ENCODE data around the gene OR13C8.

Gene OR13C8

GRCh38 chr9:104555521-104555920 is 13.4 kb upstream of the OR13C8 start:
- Histone ChIP-seq H3K79me2 (ENCODE audit: low read length) (no peaks in the 10 kb centered on the region), H4K20me1 (ENCODE audit: insufficient read depth, low read length) (no peaks in the 10 kb centered on the region), H3K4me2 (ENCODE audit: low read depth, low read length) (no peak overlapping the region), H3K4me1 (ENCODE audit: low read length) (no peaks in the 10 kb centered on the region), H3K27me3 (replicated peaks; ENCODE audit: insufficient read depth, low read length) (no peaks in the 10 kb centered on the region), H3K27ac (ENCODE audit: low read length) (no peak overlapping the region), H2AFZ (ENCODE audit: low read length) (no peak overlapping the region), H3K9ac (ENCODE audit: low read length) (no peak overlapping the region), H3F3A (ENCODE audit: insufficient read depth, low read length) (no peaks in the 10 kb centered on the region), H3K36me3 (replicated peaks; ENCODE audit: insufficient read depth, low read length) (no peaks in the 10 kb centered on the region), H3K9me2 (replicated peaks; ENCODE audit: insufficient read depth, low read length) (no peaks in the 10 kb centered on the region), H3K9me3 (replicated peaks; ENCODE audit: insufficient read depth, low read length) (no peaks in the 10 kb centered on the region), H3K4me3 (ENCODE audit: low read length) (no peak overlapping the region)
- DNase-seq: no peak
- no peak for TF ChIP-seq CTCF (IDR thresholded peaks at IDR 0.05; ENCODE audit: low read length)
- no peak for TF ChIP-seq EZH2phosphoT487 (IDR thresholded peaks at IDR 0.05; ENCODE audit: low read length)
- TF ChIP-seq EZH2 (optimal IDR thresholded peaks at IDR 0.05; ENCODE audit: low read depth, low read length): no peak

GRCh38 chr9:104556830-104557634 is 11.9 kb upstream of the OR13C8 start:
- Histone ChIP-seq H3K27ac (ENCODE audit: low read length) (peak overlapping the region; percentile 25; the same call in 1 of the 2 replicates), H2AFZ (ENCODE audit: low read length) (0 out of 2 replicates have a peak overlapping the region, but pooled peaks have one; percentile 24), H3K4me3 (ENCODE audit: low read length) (no peak overlapping the region), H3K4me1 (ENCODE audit: low read length) (no peaks in the 10 kb centered on the region), H3K9me3 (replicated peaks; ENCODE audit: insufficient read depth, low read length) (no peaks in the 10 kb centered on the region), H3K4me2 (ENCODE audit: low read depth, low read length) (peak overlapping the region; percentile 9; the same call in 1 of the 2 replicates), H3K79me2 (ENCODE audit: low read length) (no peaks in the 10 kb centered on the region), H3F3A (ENCODE audit: insufficient read depth, low read length) (no peaks in the 10 kb centered on the region), H3K27me3 (replicated peaks; ENCODE audit: insufficient read depth, low read length) (no peaks in the 10 kb centered on the region), H3K9me2 (replicated peaks; ENCODE audit: insufficient read depth, low read length) (no peaks in the 10 kb centered on the region), H4K20me1 (ENCODE audit: insufficient read depth, low read length) (no peaks in the 10 kb centered on the region), H3K9ac (ENCODE audit: low read length) (no peak overlapping the region), H3K36me3 (replicated peaks; ENCODE audit: insufficient read depth, low read length) (no peaks in the 10 kb centered on the region)
- TF ChIP-seq EZH2phosphoT487 (IDR thresholded peaks at IDR 0.05; ENCODE audit: low read length): no peak
- DNase-seq: peak; percentile 72

- Histone ChIP-seq H3K9me2 (replicated peaks; ENCODE audit: insufficient read depth, low read length) (no peaks in the 10 kb centered on the region), H3K9ac (ENCODE audit: low read length) (no peak overlapping the region), H3F3A (ENCODE audit: insufficient read depth, low read length) (no peaks in the 10 kb centered on the region), H4K20me1 (ENCODE audit: insufficient read depth, low read length) (no peaks in the 10 kb centered on the region), H3K27ac (ENCODE audit: low read length) (no peak overlapping the region), H3K4me1 (ENCODE audit: low read length) (no peaks in the 10 kb centered on the region), H3K27me3 (replicated peaks; ENCODE audit: insufficient read depth, low read length) (no peaks in the 10 kb centered on the region), H3K9me3 (replicated peaks; ENCODE audit: insufficient read depth, low read length) (no peaks in the 10 kb centered on the region), H3K4me2 (ENCODE audit: low read depth, low read length) (no peak overlapping the region), H2AFZ (ENCODE audit: low read length) (no peak overlapping the region), H3K36me3 (replicated peaks; ENCODE audit: insufficient read depth, low read length) (no peaks in the 10 kb centered on the region), H3K79me2 (ENCODE audit: low read length) (no peaks in the 10 kb centered on the region), H3K4me3 (ENCODE audit: low read length) (no peak overlapping the region)
- peak; percentile 53 for DNase-seq
- TF ChIP-seq EZH2 (optimal IDR thresholded peaks at IDR 0.05; ENCODE audit: low read depth, low read length): no peak
- no peak for TF ChIP-seq CTCF (IDR thresholded peaks at IDR 0.05; ENCODE audit: low read length)
- TF ChIP-seq EZH2phosphoT487 (IDR thresholded peaks at IDR 0.05; ENCODE audit: low read length): no peak
Observed at GRCh38 chr9:104564358-104564757, 4.6 kb upstream of the OR13C8 start.

- H3K4me1 ChIP-seq (ENCODE audit: low read length): no peaks in the 10 kb centered on the region
- H4K20me1 ChIP-seq (ENCODE audit: insufficient read depth, low read length): no peaks in the 10 kb centered on the region
- H3K79me2 ChIP-seq (ENCODE audit: low read length): no peaks in the 10 kb centered on the region
- no peaks in the 10 kb centered on the region for H3F3A ChIP-seq (ENCODE audit: insufficient read depth, low read length)
- H3K27me3 ChIP-seq (replicated peaks; ENCODE audit: insufficient read depth, low read length): no peaks in the 10 kb centered on the region
- H3K27ac ChIP-seq (ENCODE audit: low read length): no peak overlapping the region
- H3K4me3 ChIP-seq (ENCODE audit: low read length): no peak overlapping the region
- H2AFZ ChIP-seq (ENCODE audit: low read length): no peak overlapping the region
- H3K4me2 ChIP-seq (ENCODE audit: low read depth, low read length): no peak overlapping the region
- H3K9me2 ChIP-seq (replicated peaks; ENCODE audit: insufficient read depth, low read length): no peaks in the 10 kb centered on the region
- H3K36me3 ChIP-seq (replicated peaks; ENCODE audit: insufficient read depth, low read length): no peaks in the 10 kb centered on the region
- H3K9ac ChIP-seq (ENCODE audit: low read length): no peak overlapping the region
- TF ChIP-seq CTCF (IDR thresholded peaks at IDR 0.05; ENCODE audit: low read length): no peak
- TF ChIP-seq EZH2phosphoT487 (IDR thresholded peaks at IDR 0.05; ENCODE audit: low read length): no peak
- no peak for TF ChIP-seq EZH2 (optimal IDR thresholded peaks at IDR 0.05; ENCODE audit: low read depth, low read length)
- DNase-seq: no peak
- no peaks in the 10 kb centered on the region for H3K9me3 ChIP-seq (replicated peaks; ENCODE audit: insufficient read depth, low read length)
Observed at GRCh38 chr9:104572612-104573011, 3.6 kb downstream of the OR13C8 start.

Data from MM.1S (cell line).